PC-9 (cell line): Measurements from ENCODE around the gene DMXL1. TPM values are rescaled to one million over a fixed set of nuclear protein-coding genes. Genes with fewer than 3 reads are reported as not detected.

ENCODE experiments used
- BruUV-seq: library from RNA; stranded (reverse); fragments of 400-500 nt; replicated peaks from 2 replicates; lab custom pipeline; 2021; lab: Mats Ljungman, UMichigan
- CTCF ChIA-PET: fragments of 300-600 bp; sonication (Branson Sonifier 250); formaldehyde crosslinking; loops from one replicate; lab custom pipeline; 2022; ENCODE audit warnings: antibody characterized with exemption; lab: Charles Lee
- POLR2A ChIA-PET: fragments of 300-600 bp; sonication (Branson Sonifier 250); formaldehyde crosslinking; loops from one replicate; lab custom pipeline; 2022; ENCODE audit warnings: antibody characterized with exemption; ENCODE audit not compliant: unreplicated experiment; lab: Charles Lee
- DNase-seq, 2 experiments: peaks; one replicate each; pipeline versions ENCODE4 v3.0.0 to v3.0.0-alpha.2; 2015 to 2022; ENCODE audit warnings: mixed read lengths in 1 of 2
- H2AFZ ChIP-seq: fragments of 200-600 bp; sonication (generic); 2 replicates; pipeline ENCODE4 v1.8.1; 2017; ENCODE audit warnings: antibody characterized with exemption
- H3F3A ChIP-seq: fragments of 200-600 bp; sonication (generic); 2 replicates; pipeline ENCODE4 v1.8.1; 2017; ENCODE audit warnings: antibody characterized with exemption, mild to moderate bottlenecking, low read depth; ENCODE audit not compliant: insufficient read depth
- H3K27ac ChIP-seq: fragments of 200-600 bp; sonication (generic); 2 replicates; pipeline ENCODE4 v1.6.1; 2016; ENCODE audit warnings: mixed run types
- H3K27me3 ChIP-seq: fragments of 200-600 bp; sonication (generic); 2 replicates; pipeline ENCODE4 v1.6.1; 2016; ENCODE audit warnings: low read depth, mixed run types; ENCODE audit not compliant: insufficient read depth
- H3K36me3 ChIP-seq: fragments of 200-600 bp; sonication (generic); 2 replicates; pipeline ENCODE4 v1.6.1; 2016; ENCODE audit warnings: low read depth, mixed run types
- H3K4me1 ChIP-seq: fragments of 200-600 bp; sonication (generic); replicated peaks from 2 replicates; pipeline ENCODE4 v1.6.1; 2016; ENCODE audit warnings: mixed run types; ENCODE audit not compliant: insufficient read depth
- H3K4me2 ChIP-seq: fragments of 200-600 bp; sonication (generic); 2 replicates; pipeline ENCODE4 v1.6.1; 2017; ENCODE audit warnings: mixed run types
- H3K4me3 ChIP-seq: fragments of 200-600 bp; sonication (generic); 2 replicates; pipeline ENCODE4 v1.6.1; 2016; ENCODE audit warnings: mixed run types
- H3K79me2 ChIP-seq: fragments of 200-600 bp; sonication (generic); 2 replicates; pipeline ENCODE4 v1.6.1; 2017; ENCODE audit warnings: low read depth, mixed run types
- H3K9me2 ChIP-seq: fragments of 200-600 bp; sonication (generic); 2 replicates; pipeline ENCODE4 v1.8.1; 2017; ENCODE audit warnings: mild to moderate bottlenecking; ENCODE audit not compliant: insufficient read depth
- H3K9me3 ChIP-seq: fragments of 200-600 bp; sonication (generic); 2 replicates; pipeline ENCODE4 v1.8.1; 2016; ENCODE audit warnings: low read depth; ENCODE audit not compliant: insufficient read depth
- H4K20me1 ChIP-seq: fragments of 200-600 bp; sonication (generic); 2 replicates; pipeline ENCODE4 v1.8.1; 2017; ENCODE audit not compliant: insufficient read depth
- CTCF ChIP-seq: fragments of 200-600 bp; sonication (generic); conservative IDR thresholded peaks from 2 replicates; pipeline ENCODE4 v1.6.1; 2017; ENCODE audit warnings: mixed run types, antibody characterized with exemption, mild to moderate bottlenecking, moderate library complexity
- EZH2 ChIP-seq: fragments of 200-600 bp; sonication (generic); IDR thresholded peaks from 2 replicates; pipeline ENCODE4 v1.8.0; 2017; ENCODE audit warnings: antibody characterized with exemption, low read depth
- intact Hi-C: fragments of 100-400 bp; cut with micrococcal nuclease; formaldehyde crosslinking; loops from one replicate; pipeline ENCODE4 v1.10.0; 2022; ENCODE audit not compliant: unreplicated experiment
- total RNA-seq: library from RNA; stranded (reverse); gene quantifications from 2 replicates; pipeline ENCODE4 v1.2.3, GENCODE V29; 2021

DMXL1 gene
- total RNA-seq, 1 experiment from 2014 or later: 27.3 TPM

DNA sequence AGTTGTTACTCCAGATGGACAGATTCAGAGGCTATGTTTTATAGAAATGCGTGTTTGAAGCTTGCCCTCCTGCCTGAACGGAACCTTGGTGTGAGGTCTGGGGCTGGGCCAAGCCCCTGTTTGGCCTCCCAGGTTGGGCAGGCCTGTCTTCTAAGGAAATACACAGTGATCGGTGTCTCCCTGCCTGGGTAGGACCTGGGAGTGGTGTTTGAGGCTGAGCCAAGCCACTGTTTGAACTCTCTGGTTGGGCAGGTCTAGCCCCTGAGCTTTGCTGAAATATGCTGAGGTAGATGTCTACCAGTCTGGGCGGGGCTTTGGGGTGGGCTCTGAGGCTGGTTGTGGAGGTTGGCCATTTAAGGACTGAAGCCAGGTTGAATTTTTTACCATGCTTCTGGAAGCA is 90.5 kb downstream of the DMXL1 start:
- Histone ChIP-seq H3K27me3 (no peaks in the 10 kb centered on the region), H4K20me1 (no peaks in the 10 kb centered on the region), H3K9me2 (no peaks in the 10 kb centered on the region), H3K27ac (no peak overlapping the region), H3K4me2 (no peak overlapping the region), H3K79me2 (no peaks in the 10 kb centered on the region), H3K9me3 (no peaks in the 10 kb centered on the region; the same call in 1 of the 2 replicates), H3K36me3 (no peaks in the 10 kb centered on the region), H2AFZ (no peak overlapping the region), H3F3A (no peaks in the 10 kb centered on the region), H3K4me1 (no peaks in the 10 kb centered on the region), H3K4me3 (no peak overlapping the region)
- no peak for DNase-seq
- no TSS peak for BruUV-seq
- ChIA-PET CTCF (no interaction called here), POLR2A (no interaction called here)
- no peak for TF ChIP-seq CTCF
- no peak for TF ChIP-seq EZH2
- intact Hi-C loops: no loop called here

DNA sequence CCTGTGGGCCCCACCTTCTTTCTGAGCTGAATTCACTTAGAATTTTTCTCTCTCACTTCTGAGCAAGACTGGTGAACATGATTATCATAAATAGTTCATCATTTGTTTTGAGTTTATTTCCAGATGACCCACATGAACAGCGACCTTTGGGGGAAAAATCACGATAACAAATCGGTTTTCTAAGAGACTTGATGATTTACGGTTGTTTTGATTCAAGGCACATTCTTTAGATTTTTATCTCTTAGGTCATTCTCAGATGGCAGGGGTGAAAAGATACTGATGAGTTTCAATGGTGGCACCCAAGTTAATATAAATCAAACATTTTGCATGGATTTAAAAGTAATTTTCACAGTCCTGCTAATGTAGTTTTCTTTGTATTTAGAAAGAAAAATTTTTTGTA is 95.1 kb downstream of the DMXL1 start:
- no peak overlapping the region for H3K27ac ChIP-seq
- peaks cover 10% of the 10 kb centered on the region for H3K4me1 ChIP-seq
- no peaks in the 10 kb centered on the region for H3K27me3 ChIP-seq
- BruUV-seq: no TSS peak
- no peaks in the 10 kb centered on the region; the same call in 1 of the 2 replicates for H3K36me3 ChIP-seq
- no peak overlapping the region for H3K4me2 ChIP-seq
- no peaks in the 10 kb centered on the region for H3K9me2 ChIP-seq
- ChIA-PET POLR2A (no interaction called here), CTCF (no interaction called here)
- no peaks in the 10 kb centered on the region for H3K79me2 ChIP-seq
- no peak overlapping the region for H2AFZ ChIP-seq
- DNase-seq: no peak
- H3K4me3 ChIP-seq: no peak overlapping the region
- no peak for TF ChIP-seq EZH2
- no peak for TF ChIP-seq CTCF
- intact Hi-C loops: no loop called here
- H3K9me3 ChIP-seq: no peaks in the 10 kb centered on the region; the same call in 1 of the 2 replicates
- no peaks in the 10 kb centered on the region for H4K20me1 ChIP-seq
- H3F3A ChIP-seq: no peaks in the 10 kb centered on the region

GRCh38 chr5:119168401-119168800 is 97.5 kb downstream of the DMXL1 start:
- no peaks in the 10 kb centered on the region for H4K20me1 ChIP-seq
- no peaks in the 10 kb centered on the region; the same call in 1 of the 2 replicates for H3K9me3 ChIP-seq
- CTCF ChIA-PET: no interaction called here
- H3K36me3 ChIP-seq: no peaks in the 10 kb centered on the region; the same call in 1 of the 2 replicates
- H3K9me2 ChIP-seq: no peaks in the 10 kb centered on the region
- intact Hi-C loops: no loop called here
- no peak overlapping the region for H3K4me3 ChIP-seq
- DNase-seq: no peak
- H2AFZ ChIP-seq: no peak overlapping the region
- H3K27ac ChIP-seq: peak overlapping the region; percentile 46; the same call in 1 of the 2 replicates
- POLR2A ChIA-PET: no interaction called here
- TF ChIP-seq EZH2 (no peak), CTCF (no peak)
- no peak overlapping the region for H3K4me2 ChIP-seq
- no peaks in the 10 kb centered on the region for H3F3A ChIP-seq
- H3K27me3 ChIP-seq: no peaks in the 10 kb centered on the region
- no TSS peak for BruUV-seq
- H3K79me2 ChIP-seq: no peaks in the 10 kb centered on the region
- H3K4me1 ChIP-seq: peaks cover 10% of the 10 kb centered on the region
